Measurements from ENCODE around the gene DMC1.
"Not testable (repeated sequence)": the region's sequence is repeated elsewhere in the genome, so short reads cannot be mapped to it uniquely, and the experiment has no call there.

Gene DMC1

GRCh38 chr22:38501797-38502672, 67.9 kb downstream of the DMC1 start:
- no peak for DNase-seq (ENCODE audit: low read depth)

DNA sequence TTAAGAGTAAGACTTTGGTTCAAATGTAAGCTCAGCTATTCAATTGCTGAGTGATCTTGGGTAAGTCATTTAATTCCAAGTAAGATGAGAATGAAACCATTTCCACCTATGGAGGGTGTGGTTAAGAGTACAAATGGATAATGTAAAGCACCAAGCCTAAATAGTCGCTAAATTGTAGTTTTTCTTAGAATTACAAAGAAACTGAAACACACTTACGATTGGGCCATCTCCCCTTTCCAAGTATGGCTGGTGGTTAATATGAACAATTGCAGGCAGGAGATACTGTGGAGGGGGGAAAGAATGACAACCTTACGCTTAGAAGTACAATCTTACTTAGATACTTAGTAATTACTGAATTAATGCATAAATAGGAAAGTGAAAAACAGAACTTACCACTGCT, 72.1 kb downstream of the DMC1 start:
- no peak for DNase-seq (ENCODE audit: low read depth)

DNA sequence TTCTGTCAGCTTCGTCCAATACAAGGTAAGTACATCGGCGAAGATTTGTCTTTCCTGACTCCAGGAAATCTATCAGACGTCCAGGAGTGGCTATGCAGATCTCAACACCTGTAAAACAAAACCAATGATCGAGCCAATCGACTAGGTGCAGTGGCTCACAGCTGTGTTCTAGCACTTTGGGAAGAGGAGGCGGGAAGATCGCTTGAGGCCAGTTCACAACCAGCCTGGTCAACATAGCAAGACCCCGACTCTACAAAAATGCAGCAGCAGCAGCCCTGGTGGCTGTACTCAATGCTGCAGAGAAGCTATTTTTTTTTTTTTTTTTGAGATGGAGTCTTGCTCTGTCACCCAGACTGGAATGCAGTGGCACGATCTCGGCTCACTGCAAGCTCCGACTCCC, 75.0 kb downstream of the DMC1 start:
- DNase-seq (ENCODE audit: low read depth), result no peak

DNA sequence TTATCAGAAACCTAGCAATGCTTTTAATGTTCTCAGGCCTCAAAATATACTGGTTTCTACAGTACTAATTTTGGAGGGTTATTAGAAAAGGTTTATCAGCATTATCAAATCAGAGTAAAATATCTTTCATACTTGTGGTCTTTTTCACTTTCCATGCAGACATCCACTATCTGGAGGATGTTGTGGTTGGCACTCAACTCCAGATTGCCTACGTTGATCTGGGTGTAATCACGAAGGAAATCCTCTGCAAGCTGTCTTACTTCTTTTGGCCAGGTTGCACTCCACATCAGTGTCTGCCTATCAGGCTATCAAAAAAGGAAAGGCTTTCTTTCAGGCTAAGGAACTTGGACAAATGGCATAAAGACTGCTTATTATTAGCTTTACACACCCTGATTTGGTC, 75.5 kb downstream of the DMC1 start:
- no peak for DNase-seq (ENCODE audit: low read depth)

DNA sequence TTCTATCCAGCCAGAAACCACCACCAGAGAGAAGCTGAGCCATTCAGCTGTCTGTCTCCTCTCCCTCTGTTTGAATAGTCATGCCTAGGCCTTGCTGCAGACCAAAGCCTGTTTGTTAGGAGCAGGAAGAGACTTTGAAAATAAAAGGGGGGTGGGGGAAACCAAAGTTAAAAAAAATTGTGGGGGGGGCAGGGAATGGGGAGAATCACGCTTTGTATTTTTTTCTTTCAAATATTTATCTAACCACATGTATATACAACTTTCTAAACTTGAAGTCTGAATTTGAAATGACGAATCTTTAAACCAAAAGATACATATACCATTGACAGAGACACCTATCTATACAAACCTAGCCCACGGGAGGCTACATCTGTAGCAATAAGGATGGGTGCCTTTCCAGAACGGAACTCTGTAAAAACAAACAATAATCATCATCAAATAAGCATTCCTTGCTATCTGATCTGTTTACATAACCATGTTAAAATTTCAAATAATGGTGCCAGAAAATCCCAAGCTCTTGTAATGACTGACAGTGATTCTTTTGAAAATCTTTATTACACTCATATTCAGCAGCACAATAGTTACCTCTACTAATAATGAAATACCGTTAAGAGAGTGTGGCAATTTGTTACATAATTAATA, 78.2 kb downstream of the DMC1 start:
- DNase-seq (ENCODE audit: low read depth), result no peak

DNA sequence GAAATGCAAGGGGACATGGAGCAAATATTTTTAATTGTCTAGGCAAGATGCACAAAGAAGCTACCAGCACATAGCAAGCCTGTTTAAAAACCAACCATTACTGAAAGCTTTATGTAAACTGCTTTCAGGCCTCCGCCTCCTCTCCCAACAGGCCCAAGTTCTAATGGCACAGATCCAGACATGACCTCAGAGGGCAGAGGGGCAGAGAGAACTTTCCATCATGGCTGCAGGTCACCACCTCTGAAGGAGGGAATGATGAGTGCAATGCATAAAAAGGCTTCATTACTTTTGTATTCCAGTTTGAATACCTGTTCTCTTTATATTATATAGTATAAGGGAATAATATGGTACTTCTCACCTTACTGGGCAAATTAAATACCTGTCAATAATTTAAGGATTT, 79.1 kb downstream of the DMC1 start:
- no peak for DNase-seq (ENCODE audit: low read depth)

GRCh38 chr22:38490475-38490874, 79.5 kb downstream of the DMC1 start:
- no peak for DNase-seq (ENCODE audit: low read depth)

DNA sequence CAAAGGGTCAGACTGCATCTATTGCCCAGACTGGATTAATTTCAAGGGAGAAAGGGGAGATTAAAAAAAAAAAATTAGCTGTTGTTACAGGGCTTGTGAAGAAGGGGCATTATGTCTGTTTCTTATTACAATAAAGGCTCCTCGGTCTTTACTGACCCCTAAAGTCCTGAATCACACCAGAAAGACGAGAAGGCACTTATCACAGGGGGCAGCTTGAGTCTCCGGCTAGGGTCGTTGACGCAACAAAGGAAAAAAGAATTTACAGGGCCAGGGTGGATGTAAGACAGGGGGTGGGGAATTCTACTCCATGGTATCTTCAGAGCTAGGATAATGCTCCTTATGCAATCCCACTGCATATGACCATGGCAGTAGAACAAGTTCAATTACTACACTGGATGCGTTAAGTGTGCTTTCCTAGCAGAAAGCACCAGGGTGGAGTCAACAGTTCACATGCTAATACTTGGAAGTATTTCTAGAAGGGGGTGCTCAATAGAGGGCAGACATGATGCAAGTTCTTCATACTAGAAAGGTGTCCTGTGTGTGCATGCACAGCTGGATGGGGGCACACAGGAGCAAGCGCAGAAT, 80.3 kb downstream of the DMC1 start:
- DNase-seq (ENCODE audit: low read depth), result no peak

DNA sequence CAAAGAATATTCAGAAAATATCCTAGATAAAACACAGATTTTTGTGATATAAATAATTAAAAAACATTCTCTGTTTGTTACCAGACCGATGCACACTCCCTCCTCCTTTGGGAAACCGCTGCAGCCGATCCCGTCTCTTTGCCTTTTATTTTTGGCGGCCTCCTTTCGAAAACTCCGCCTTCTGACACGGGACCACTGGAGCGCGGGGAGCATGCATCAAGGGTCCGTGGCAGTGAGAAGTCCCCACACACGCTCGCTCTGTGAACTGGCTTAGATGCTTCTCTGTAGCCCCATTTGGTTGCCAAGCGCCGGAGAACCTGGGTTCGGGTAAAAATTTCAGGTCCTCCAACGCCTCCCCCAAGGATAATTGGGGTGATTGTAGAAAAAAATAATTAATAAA, 80.8 kb downstream of the DMC1 start:
- DNase-seq (ENCODE audit: low read depth), result no peak

GRCh38 chr22:38487946-38488345, 82.0 kb downstream of the DMC1 start:
- no peak for DNase-seq (ENCODE audit: low read depth)

DNA sequence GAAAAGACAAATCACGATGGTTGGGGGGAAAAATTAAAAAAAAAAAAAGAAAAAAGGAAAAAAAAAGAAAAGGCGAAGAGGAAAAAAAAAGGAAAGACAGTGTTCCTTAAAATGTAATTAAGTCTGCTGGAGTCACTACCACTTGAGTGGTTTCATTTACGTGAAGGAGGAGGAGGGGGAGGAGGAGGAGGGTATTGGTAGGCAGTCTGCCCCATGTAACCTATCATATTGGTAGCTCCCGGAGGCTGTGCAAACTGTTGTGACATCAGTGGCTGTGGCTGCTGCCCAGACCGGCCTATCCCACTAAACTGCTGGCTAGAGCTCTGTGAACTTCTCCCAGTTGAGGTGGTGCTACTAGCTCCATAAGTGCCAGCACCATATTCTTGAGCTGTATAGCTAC, 84.2 kb downstream of the DMC1 start:
- no peak for DNase-seq (ENCODE audit: low read depth)

DNA sequence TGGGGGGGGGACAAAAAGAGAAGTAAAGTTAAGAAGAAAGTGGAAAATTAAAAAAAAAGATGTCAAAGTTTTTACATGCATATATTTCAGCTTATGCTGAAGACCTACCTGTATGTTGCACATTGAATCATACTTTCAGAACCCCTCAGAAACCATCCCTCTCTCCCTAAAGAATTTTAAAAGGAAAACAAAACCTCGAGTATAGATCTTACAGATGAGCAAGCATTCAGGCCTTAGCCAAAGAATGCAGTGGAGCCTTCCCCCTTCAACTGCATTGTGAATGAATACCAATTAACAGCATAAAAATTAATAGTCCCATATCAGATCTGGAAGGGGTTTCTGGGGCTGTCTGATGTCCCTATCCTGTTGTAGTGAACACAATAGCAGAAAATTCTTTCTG, 85.7 kb downstream of the DMC1 start:
- no peak for DNase-seq (ENCODE audit: low read depth)

GRCh38 chr22:38482662-38483308, 87.2 kb downstream of the DMC1 start:
- DNase-seq (ENCODE audit: low read depth), result no peak

GRCh38 chr22:38481871-38482332, 88.1 kb downstream of the DMC1 start:
- no peak for DNase-seq (ENCODE audit: low read depth)

- DNase-seq (ENCODE audit: low read depth), result no peak
Observed at GRCh38 chr22:38481162-38481870, 88.7 kb downstream of the DMC1 start.

GRCh38 chr22:38479096-38479837, 90.7 kb downstream of the DMC1 start:
- no peak for DNase-seq (ENCODE audit: low read depth)

GRCh38 chr22:38477585-38477984, 92.4 kb downstream of the DMC1 start:
- DNase-seq (ENCODE audit: low read depth), result no peak

DNA sequence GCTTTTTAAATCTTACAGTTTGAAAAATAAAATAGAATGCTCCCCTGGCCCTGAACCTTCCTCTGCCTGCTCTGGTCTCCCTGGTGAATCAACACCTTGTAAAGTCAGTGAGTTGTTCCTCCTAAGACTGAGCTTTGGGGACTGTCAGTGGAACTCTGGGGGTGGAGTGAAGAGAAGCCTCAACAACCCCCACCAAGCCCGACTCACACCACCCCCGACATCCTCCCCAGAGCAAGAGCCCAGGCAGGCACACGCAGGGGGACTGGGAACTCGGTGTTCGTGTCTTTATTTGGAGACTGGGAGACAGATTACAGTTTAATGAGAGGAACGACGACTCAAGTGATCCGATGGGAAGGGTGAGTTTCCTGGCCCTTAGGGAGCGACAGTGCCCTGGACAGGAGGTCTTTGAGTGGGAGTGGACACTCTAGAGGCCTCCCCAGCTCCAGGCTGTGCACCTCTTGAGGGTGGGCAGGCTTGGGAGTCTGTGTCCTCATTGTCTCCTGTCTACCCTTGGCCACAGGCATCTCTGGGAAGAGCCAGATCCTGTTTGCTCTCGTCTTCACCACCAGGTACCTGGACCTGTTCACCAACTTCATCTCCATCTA, 95.9 kb downstream of the DMC1 start:
- no peak for DNase-seq (ENCODE audit: low read depth)

DNA sequence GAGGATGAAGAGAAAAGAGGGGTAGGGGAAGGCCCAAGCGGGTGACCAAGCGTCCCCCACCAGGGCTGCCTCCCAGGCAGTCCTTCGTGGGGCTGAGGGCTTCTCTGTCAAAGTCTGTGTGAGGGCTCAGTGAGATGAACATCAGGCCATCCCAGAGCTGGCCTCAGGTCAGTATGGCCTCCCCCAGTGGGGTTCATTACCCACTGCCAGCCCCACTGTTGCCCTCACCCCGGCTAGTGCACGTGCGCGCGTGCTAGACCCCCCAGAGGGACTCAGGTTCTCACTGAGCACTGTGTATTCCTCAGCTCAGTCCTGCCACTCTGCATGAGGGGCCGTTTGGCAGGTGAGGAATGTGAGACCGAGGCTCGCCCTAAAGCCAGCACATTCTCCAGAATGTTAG, 98.7 kb downstream of the DMC1 start:
- DNase-seq (ENCODE audit: low read depth), result no peak

GRCh38 chr22:38470179-38470578, 99.8 kb downstream of the DMC1 start:
- not testable (repeated sequence) for DNase-seq (ENCODE audit: low read depth)

DNA sequence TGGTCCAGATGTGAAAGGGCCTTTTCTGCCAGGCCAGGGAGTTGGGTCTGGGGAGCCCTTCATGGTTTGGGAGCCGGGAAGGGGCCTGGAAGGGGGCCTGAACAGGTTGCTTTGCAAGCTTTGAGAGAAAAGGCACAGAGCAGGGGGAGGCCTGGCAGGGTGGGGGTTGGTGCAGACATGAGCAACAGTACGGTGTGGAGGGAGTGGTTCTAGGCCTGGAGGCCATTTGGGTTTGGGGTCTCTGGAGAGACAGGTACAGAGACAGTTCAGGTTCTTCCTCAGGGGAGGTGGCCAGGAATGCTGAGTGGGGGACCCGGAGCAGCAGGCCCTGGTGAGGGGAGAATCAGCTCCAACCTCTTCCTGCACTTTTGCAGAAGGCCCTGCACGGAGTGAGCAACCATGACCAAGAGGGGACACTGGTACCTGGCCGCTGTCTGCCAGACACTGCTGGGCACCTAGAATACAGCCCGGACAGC, 100.6 kb downstream of the DMC1 start:
- DNase-seq (ENCODE audit: low read depth), result no peak
